Measurements from ENCODE around the gene CLDN9. TPM values are rescaled to one million over a fixed set of nuclear protein-coding genes. Genes with fewer than 3 reads are reported as not detected.

CLDN9 gene
- total and polyA plus RNA-seq, 9 of the 15 experiments (the other 6 are each of a cell fraction or from before 2014, with no cell fraction given), result 0.12 to 0.44 (median 0.22) TPM; not detected in 4

DNA sequence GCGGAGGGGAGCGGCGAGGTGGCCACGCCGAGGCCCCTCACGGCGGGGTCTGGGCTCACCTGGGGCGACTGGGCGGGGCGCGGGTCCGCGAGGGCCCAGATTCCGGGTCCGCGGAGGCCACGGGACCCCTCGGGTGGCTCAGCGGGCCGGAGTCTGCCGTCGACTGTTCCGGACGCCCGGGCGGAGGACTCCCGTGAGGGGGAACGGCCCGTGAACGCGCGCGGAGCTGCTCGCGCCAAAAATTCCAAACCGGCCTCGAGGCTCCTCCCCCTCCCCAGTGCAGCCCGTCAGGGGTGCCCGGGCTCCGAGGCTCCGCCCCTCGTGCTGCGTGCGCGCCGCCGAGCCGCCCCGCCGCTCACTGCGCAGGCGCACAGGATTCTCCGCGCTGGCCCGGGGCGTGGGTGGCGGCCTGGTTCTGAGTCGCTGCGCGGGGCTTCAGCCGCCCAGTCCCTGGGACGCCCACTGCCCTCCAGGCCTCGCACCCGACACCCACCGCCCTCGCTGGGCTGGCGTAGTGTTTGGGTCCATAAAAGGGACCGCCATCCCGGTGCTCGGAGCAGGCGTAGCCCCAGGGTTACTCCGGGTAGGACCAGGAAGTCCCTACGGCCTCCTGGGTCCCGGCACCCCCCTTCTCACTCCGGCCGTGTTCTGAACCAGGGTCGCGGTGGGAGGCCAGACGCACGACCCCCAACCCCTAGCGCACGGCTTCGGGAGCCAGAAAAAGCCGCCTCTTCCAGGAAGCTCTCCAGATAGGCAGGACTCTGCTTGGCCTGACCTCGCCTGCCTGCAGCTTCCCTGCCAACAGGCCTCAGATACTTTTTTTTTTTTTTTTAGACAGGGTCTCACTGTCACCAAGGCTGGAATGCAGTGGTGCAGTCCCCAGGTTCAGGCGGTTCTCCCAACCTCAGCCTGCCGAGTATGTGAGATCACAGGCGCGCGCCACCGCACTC, 32.2 kb upstream of the CLDN9 start, which contains the start of gene PKMYT1 (continued):
- TF ChIP-seq ZNF12 (CRISPR knock-in tag; IDR thresholded peaks at IDR 0.05) (peak; percentile 27), TCF7 (IDR thresholded peaks at IDR 0.05; ENCODE audit: borderline replicate concordance) (no peak), RBFOX2 (IDR thresholded peaks at IDR 0.05; ENCODE audit: low read depth, low read length) (peak; percentile 86), SRF (CRISPR knock-in tag; IDR thresholded peaks at IDR 0.05) (peak in 1 of 2 experiments; percentile 46; a peak in 1 of 4 replicates), RBM22 (IDR thresholded peaks at IDR 0.05; ENCODE audit: low read depth, low read length, poor library complexity, severe bottlenecking) (peak; percentile 69), ZNF740 (CRISPR knock-in tag; IDR thresholded peaks at IDR 0.05) (peak; percentile 68; the same call in 1 of the 2 replicates), ZNF740 (tag; IDR thresholded peaks at IDR 0.05) (peak in 1 of 2 experiments; percentile 35; a peak in 1 of 4 replicates), EP400 (IDR thresholded peaks at IDR 0.05) (peak; percentile 63), HNRNPL (IDR thresholded peaks at IDR 0.05; ENCODE audit: low read depth, low read length) (0 out of 2 replicates have a peak, but pooled peaks have one; percentile 56), ZC3H4 (CRISPR knock-in tag; IDR thresholded peaks at IDR 0.05; ENCODE audit: borderline replicate concordance) (peak; percentile 91; the same call in 1 of the 2 replicates), COPS2 (conservative IDR thresholded peaks at IDR 0.05) (no peak)
- TF ChIP-seq, protein P1, sequence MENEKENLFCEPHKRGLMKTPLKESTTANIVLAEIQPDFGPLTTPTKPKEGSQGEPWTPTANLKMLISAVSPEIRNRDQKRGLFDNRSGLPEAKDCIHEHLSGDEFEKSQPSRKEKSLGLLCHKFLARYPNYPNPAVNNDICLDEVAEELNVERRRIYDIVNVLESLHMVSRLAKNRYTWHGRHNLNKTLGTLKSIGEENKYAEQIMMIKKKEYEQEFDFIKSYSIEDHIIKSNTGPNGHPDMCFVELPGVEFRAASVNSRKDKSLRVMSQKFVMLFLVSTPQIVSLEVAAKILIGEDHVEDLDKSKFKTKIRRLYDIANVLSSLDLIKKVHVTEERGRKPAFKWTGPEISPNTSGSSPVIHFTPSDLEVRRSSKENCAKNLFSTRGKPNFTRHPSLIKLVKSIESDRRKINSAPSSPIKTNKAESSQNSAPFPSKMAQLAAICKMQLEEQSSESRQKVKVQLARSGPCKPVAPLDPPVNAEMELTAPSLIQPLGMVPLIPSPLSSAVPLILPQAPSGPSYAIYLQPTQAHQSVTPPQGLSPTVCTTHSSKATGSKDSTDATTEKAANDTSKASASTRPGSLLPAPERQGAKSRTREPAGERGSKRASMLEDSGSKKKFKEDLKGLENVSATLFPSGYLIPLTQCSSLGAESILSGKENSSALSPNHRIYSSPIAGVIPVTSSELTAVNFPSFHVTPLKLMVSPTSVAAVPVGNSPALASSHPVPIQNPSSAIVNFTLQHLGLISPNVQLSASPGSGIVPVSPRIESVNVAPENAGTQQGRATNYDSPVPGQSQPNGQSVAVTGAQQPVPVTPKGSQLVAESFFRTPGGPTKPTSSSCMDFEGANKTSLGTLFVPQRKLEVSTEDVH (IDR thresholded peaks at IDR 0.05; ENCODE audit: low read depth, partially characterized antibody), result peak; percentile 81
- TF ChIP-seq, protein P2, sequence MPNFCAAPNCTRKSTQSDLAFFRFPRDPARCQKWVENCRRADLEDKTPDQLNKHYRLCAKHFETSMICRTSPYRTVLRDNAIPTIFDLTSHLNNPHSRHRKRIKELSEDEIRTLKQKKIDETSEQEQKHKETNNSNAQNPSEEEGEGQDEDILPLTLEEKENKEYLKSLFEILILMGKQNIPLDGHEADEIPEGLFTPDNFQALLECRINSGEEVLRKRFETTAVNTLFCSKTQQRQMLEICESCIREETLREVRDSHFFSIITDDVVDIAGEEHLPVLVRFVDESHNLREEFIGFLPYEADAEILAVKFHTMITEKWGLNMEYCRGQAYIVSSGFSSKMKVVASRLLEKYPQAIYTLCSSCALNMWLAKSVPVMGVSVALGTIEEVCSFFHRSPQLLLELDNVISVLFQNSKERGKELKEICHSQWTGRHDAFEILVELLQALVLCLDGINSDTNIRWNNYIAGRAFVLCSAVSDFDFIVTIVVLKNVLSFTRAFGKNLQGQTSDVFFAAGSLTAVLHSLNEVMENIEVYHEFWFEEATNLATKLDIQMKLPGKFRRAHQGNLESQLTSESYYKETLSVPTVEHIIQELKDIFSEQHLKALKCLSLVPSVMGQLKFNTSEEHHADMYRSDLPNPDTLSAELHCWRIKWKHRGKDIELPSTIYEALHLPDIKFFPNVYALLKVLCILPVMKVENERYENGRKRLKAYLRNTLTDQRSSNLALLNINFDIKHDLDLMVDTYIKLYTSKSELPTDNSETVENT (CRISPR knock-in tag; IDR thresholded peaks at IDR 0.05), result peak; percentile 87; the same call in 1 of the 2 replicates
- TF ChIP-seq, protein P3, sequence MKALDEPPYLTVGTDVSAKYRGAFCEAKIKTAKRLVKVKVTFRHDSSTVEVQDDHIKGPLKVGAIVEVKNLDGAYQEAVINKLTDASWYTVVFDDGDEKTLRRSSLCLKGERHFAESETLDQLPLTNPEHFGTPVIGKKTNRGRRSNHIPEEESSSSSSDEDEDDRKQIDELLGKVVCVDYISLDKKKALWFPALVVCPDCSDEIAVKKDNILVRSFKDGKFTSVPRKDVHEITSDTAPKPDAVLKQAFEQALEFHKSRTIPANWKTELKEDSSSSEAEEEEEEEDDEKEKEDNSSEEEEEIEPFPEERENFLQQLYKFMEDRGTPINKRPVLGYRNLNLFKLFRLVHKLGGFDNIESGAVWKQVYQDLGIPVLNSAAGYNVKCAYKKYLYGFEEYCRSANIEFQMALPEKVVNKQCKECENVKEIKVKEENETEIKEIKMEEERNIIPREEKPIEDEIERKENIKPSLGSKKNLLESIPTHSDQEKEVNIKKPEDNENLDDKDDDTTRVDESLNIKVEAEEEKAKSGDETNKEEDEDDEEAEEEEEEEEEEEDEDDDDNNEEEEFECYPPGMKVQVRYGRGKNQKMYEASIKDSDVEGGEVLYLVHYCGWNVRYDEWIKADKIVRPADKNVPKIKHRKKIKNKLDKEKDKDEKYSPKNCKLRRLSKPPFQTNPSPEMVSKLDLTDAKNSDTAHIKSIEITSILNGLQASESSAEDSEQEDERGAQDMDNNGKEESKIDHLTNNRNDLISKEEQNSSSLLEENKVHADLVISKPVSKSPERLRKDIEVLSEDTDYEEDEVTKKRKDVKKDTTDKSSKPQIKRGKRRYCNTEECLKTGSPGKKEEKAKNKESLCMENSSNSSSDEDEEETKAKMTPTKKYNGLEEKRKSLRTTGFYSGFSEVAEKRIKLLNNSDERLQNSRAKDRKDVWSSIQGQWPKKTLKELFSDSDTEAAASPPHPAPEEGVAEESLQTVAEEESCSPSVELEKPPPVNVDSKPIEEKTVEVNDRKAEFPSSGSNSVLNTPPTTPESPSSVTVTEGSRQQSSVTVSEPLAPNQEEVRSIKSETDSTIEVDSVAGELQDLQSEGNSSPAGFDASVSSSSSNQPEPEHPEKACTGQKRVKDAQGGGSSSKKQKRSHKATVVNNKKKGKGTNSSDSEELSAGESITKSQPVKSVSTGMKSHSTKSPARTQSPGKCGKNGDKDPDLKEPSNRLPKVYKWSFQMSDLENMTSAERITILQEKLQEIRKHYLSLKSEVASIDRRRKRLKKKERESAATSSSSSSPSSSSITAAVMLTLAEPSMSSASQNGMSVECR (CRISPR knock-in tag; IDR thresholded peaks at IDR 0.05), result peak; percentile 85
